ENCODE data around the gene HEATR1.
"Not testable (repeated sequence)": the region's sequence is repeated elsewhere in the genome, so short reads cannot be mapped to it uniquely, and the experiment has no call there.

HEATR1 gene

GRCh38 chr1:236604905-236605806 lies 840 bp upstream of the HEATR1 start:
- DNase-seq (ENCODE audit: extremely low read depth in 1 of 2, low read depth in 1 of 2) = no peak

GRCh38 chr1:236602171-236602570 lies 2.1 kb downstream of the HEATR1 start:
- no peak for DNase-seq (ENCODE audit: extremely low read depth in 1 of 2, low read depth in 1 of 2)

GRCh38 chr1:236590553-236591150 lies 13.7 kb downstream of the HEATR1 start:
- no peak for DNase-seq (ENCODE audit: extremely low read depth in 1 of 2, low read depth in 1 of 2)

GRCh38 chr1:236589531-236589930 lies 14.8 kb downstream of the HEATR1 start:
- no peak for DNase-seq (ENCODE audit: extremely low read depth in 1 of 2, low read depth in 1 of 2)

- no peak for DNase-seq (ENCODE audit: extremely low read depth in 1 of 2, low read depth in 1 of 2)
Observed at GRCh38 chr1:236581528-236581927, 22.8 kb downstream of the HEATR1 start.

- not testable (repeated sequence) for DNase-seq (ENCODE audit: extremely low read depth in 1 of 2, low read depth in 1 of 2)
Observed at GRCh38 chr1:236580404-236580803, 23.9 kb downstream of the HEATR1 start.

- DNase-seq (ENCODE audit: extremely low read depth in 1 of 2, low read depth in 1 of 2) = no peak
Observed at GRCh38 chr1:236578661-236579060, 25.7 kb downstream of the HEATR1 start.

- DNase-seq (ENCODE audit: extremely low read depth in 1 of 2, low read depth in 1 of 2) = not testable (repeated sequence)
Observed at GRCh38 chr1:236577041-236577440, 27.3 kb downstream of the HEATR1 start.

GRCh38 chr1:236576004-236576403 lies 28.3 kb downstream of the HEATR1 start:
- DNase-seq (ENCODE audit: extremely low read depth in 1 of 2, low read depth in 1 of 2) = no peak

- no peak for DNase-seq (ENCODE audit: extremely low read depth in 1 of 2, low read depth in 1 of 2)
Observed at GRCh38 chr1:236575523-236575922, 28.8 kb downstream of the HEATR1 start.

- no peak for DNase-seq (ENCODE audit: extremely low read depth in 1 of 2, low read depth in 1 of 2)
Observed at GRCh38 chr1:236568285-236568894, 35.9 kb downstream of the HEATR1 start.

GRCh38 chr1:236565530-236565929 lies 38.8 kb downstream of the HEATR1 start:
- DNase-seq (ENCODE audit: extremely low read depth in 1 of 2, low read depth in 1 of 2) = no peak

- DNase-seq (ENCODE audit: extremely low read depth in 1 of 2, low read depth in 1 of 2) = no peak
Observed at GRCh38 chr1:236561976-236562375, 42.3 kb downstream of the HEATR1 start.

- no peak for DNase-seq (ENCODE audit: extremely low read depth in 1 of 2, low read depth in 1 of 2)
Observed at GRCh38 chr1:236560213-236560771, 44.0 kb downstream of the HEATR1 start.

- no peak for DNase-seq (ENCODE audit: extremely low read depth in 1 of 2, low read depth in 1 of 2)
Observed at GRCh38 chr1:236558846-236559245, 45.5 kb downstream of the HEATR1 start.

- DNase-seq (ENCODE audit: extremely low read depth in 1 of 2, low read depth in 1 of 2) = no peak
Observed at GRCh38 chr1:236558081-236558480, 46.2 kb downstream of the HEATR1 start.

GRCh38 chr1:236556606-236557005 lies 47.7 kb downstream of the HEATR1 start:
- DNase-seq (ENCODE audit: extremely low read depth in 1 of 2, low read depth in 1 of 2) = no peak

GRCh38 chr1:236553370-236553769 lies 50.9 kb downstream of the HEATR1 start:
- no peak for DNase-seq (ENCODE audit: extremely low read depth in 1 of 2, low read depth in 1 of 2)

- no peak for DNase-seq (ENCODE audit: extremely low read depth in 1 of 2, low read depth in 1 of 2)
Observed at GRCh38 chr1:236552901-236553300, 51.4 kb downstream of the HEATR1 start.

- DNase-seq (ENCODE audit: extremely low read depth in 1 of 2, low read depth in 1 of 2) = no peak
Observed at GRCh38 chr1:236552096-236552495, 52.2 kb downstream of the HEATR1 start.

All from activated CD8-positive, alpha-beta memory T cell treated with anti-CD3 and anti-CD28 coated beads for 1 hour (primary cell).